ENCODE results near the gene PDZRN3.
A peak's percentile ranks its signal among the peaks of the same experiment; 100 is the strongest.

The PDZRN3 gene

DNA sequence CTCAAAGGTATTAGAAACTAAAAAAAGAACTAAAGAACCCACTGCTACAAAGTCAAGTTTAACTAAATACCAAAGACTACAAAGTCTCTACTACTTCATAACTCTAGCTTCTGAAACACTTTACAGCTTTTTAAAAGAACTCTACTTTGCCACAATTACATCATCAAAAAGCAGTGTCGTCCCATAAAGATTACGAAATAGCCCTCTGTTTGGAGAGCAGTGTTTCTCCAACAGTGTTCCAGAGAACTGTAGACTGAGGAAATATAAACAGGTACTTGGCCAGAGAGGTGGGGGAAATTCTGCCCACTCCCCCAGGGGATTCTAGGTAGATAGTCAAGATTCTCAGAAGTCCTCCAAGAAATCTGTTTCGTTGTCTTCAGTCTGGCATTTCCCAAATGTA is 225.6 kb downstream of the PDZRN3 start:
- peak; percentile 17 to 38 for DNase-seq (ENCODE audit: low read depth in 2 of 2)
- no peak overlapping the region for H3K4me3 ChIP-seq (replicated peaks in 1 of 2; ENCODE audit: low read depth in 2 of 2, low read length in 2 of 2)
- TF ChIP-seq, protein P1, sequence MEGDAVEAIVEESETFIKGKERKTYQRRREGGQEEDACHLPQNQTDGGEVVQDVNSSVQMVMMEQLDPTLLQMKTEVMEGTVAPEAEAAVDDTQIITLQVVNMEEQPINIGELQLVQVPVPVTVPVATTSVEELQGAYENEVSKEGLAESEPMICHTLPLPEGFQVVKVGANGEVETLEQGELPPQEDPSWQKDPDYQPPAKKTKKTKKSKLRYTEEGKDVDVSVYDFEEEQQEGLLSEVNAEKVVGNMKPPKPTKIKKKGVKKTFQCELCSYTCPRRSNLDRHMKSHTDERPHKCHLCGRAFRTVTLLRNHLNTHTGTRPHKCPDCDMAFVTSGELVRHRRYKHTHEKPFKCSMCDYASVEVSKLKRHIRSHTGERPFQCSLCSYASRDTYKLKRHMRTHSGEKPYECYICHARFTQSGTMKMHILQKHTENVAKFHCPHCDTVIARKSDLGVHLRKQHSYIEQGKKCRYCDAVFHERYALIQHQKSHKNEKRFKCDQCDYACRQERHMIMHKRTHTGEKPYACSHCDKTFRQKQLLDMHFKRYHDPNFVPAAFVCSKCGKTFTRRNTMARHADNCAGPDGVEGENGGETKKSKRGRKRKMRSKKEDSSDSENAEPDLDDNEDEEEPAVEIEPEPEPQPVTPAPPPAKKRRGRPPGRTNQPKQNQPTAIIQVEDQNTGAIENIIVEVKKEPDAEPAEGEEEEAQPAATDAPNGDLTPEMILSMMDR (IDR thresholded peaks at IDR 0.05; ENCODE audit: low read depth, low read length): no peak

GRCh38 chr3:73398084-73398483 is 226.7 kb downstream of the PDZRN3 start:
- H3K4me3 ChIP-seq (replicated peaks in 1 of 2; ENCODE audit: low read depth in 2 of 2, low read length in 2 of 2): no peak overlapping the region
- no peak for DNase-seq (ENCODE audit: low read depth in 2 of 2)
- TF ChIP-seq, protein P1 (IDR thresholded peaks at IDR 0.05; ENCODE audit: low read depth, low read length): no peak

DNA sequence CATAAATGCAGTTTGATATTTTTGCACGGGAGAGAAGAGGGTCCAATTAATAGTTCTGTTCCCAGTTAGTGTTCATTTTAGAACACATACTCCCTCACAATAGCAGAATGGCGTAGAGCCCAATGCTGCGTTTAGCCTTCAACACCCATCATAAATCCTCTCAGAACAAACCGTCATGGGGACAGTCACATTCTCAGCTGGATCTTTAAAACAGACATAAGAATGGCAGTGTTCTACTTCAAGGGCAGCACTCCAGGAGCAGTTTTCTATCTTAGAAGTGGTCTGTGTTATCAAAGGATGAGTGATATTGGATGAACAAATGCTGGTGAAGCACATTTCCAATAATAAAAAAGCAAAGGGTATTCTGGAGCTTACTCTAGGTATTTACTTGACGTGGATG is 230.5 kb downstream of the PDZRN3 start:
- TF ChIP-seq, protein P1 (IDR thresholded peaks at IDR 0.05; ENCODE audit: low read depth, low read length): no peak
- no peak overlapping the region for H3K4me3 ChIP-seq (replicated peaks in 1 of 2; ENCODE audit: low read depth in 2 of 2, low read length in 2 of 2)
- DNase-seq (ENCODE audit: low read depth in 2 of 2): no peak

GRCh38 chr3:73393005-73393404 is 231.7 kb downstream of the PDZRN3 start:
- TF ChIP-seq, protein P1 (IDR thresholded peaks at IDR 0.05; ENCODE audit: low read depth, low read length): no peak
- no peak overlapping the region for H3K4me3 ChIP-seq (replicated peaks in 1 of 2; ENCODE audit: low read depth in 2 of 2, low read length in 2 of 2)
- no peak for DNase-seq (ENCODE audit: low read depth in 2 of 2)

GRCh38 chr3:73391984-73392383 is 232.8 kb downstream of the PDZRN3 start:
- TF ChIP-seq, protein P1 (IDR thresholded peaks at IDR 0.05; ENCODE audit: low read depth, low read length): no peak
- H3K4me3 ChIP-seq (replicated peaks in 1 of 2; ENCODE audit: low read depth in 2 of 2, low read length in 2 of 2): no peak overlapping the region
- DNase-seq (ENCODE audit: low read depth in 2 of 2): no peak

DNA sequence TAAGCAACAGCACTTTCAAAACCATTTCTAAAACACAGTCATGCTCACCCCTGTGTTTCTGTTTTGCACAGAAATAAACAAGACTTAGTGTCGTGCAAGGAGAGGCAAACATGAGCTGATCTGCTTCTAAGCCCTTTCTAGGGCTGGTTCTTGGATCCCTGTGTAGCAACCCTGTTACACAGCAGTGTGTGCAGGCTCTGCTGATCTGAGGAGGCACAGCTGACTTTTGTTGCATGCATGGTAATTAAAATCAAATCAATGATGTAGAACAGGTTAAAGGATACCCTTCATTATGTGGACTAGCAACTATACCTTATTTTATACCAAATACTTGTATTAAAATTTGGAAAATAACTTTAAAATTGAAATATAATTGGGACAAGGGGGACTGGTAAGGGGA is 234.8 kb downstream of the PDZRN3 start:
- no peak overlapping the region for H3K4me3 ChIP-seq (replicated peaks in 1 of 2; ENCODE audit: low read depth in 2 of 2, low read length in 2 of 2)
- DNase-seq (ENCODE audit: low read depth in 2 of 2): no peak
- TF ChIP-seq, protein P1 (IDR thresholded peaks at IDR 0.05; ENCODE audit: low read depth, low read length): no peak

GRCh38 chr3:73389117-73389813 is 235.5 kb downstream of the PDZRN3 start:
- no peak overlapping the region for H3K4me3 ChIP-seq (replicated peaks in 1 of 2; ENCODE audit: low read depth in 2 of 2, low read length in 2 of 2)
- TF ChIP-seq, protein P1 (IDR thresholded peaks at IDR 0.05; ENCODE audit: low read depth, low read length): no peak
- no peak for DNase-seq (ENCODE audit: low read depth in 2 of 2)

Data from cardiac fibroblast (primary cell).